ENCODE data around the gene PDLIM5.

The PDLIM5 gene

DNA sequence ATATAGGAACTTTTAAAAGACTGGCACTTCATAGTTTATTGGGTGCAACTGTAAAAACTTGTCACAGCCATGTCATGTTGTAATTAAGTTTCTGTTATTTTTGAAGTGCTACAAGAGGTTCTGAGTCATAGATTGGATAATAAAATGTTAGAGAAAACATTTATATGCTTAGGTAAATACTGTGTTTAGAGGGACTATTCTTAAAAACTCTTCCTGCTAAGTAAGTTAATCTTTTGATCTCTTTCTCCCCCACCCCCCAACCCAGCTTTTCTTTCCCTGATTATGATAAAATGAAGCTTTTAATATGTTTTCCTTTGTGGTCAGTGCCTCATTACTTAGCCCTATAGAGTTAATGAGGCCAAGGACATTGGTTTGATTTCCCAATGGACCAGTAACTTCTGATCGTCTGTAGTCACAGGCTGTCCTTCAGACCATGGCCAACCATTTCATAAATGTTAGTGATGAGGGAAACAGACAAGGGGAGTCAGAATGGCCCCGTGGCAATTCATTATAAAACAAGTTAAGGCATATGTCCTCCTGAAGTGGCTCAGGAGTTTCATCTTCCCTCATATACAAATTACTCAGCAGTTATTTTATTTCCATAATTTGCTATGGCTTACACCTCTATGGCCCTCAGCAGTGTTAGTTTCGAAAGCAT lies 3.9 kb upstream of the PDLIM5 start:
- TF ChIP-seq, protein P1, sequence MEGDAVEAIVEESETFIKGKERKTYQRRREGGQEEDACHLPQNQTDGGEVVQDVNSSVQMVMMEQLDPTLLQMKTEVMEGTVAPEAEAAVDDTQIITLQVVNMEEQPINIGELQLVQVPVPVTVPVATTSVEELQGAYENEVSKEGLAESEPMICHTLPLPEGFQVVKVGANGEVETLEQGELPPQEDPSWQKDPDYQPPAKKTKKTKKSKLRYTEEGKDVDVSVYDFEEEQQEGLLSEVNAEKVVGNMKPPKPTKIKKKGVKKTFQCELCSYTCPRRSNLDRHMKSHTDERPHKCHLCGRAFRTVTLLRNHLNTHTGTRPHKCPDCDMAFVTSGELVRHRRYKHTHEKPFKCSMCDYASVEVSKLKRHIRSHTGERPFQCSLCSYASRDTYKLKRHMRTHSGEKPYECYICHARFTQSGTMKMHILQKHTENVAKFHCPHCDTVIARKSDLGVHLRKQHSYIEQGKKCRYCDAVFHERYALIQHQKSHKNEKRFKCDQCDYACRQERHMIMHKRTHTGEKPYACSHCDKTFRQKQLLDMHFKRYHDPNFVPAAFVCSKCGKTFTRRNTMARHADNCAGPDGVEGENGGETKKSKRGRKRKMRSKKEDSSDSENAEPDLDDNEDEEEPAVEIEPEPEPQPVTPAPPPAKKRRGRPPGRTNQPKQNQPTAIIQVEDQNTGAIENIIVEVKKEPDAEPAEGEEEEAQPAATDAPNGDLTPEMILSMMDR (IDR thresholded peaks at IDR 0.05) = no peak

DNA sequence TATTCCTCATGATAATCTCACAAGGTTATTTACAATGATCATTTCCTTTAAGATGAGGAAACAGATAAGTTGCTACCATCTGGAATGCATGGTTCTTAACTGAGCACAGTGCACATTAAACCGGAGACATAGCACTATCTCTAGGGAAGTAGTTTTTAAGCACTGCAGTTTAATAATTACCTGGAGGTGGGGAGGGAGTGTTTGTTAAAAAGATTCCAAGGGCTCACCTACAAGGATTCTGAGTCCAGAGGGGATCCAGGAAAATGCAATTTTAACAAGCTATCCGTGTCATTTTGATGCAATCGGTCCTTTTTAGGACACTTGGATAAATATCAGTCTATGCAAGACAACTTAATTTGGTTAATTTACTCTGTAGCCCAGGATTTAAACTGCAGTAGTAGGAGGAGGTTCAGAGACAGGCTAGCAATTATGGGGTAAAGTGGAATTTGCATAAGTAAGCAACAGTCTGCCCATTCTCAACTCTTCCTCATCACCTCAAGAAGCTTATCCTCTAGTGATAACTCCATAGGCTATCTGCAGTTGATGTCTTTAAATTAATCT lies 2.8 kb upstream of the PDLIM5 start:
- TF ChIP-seq, protein P1 (IDR thresholded peaks at IDR 0.05) = no peak

DNA sequence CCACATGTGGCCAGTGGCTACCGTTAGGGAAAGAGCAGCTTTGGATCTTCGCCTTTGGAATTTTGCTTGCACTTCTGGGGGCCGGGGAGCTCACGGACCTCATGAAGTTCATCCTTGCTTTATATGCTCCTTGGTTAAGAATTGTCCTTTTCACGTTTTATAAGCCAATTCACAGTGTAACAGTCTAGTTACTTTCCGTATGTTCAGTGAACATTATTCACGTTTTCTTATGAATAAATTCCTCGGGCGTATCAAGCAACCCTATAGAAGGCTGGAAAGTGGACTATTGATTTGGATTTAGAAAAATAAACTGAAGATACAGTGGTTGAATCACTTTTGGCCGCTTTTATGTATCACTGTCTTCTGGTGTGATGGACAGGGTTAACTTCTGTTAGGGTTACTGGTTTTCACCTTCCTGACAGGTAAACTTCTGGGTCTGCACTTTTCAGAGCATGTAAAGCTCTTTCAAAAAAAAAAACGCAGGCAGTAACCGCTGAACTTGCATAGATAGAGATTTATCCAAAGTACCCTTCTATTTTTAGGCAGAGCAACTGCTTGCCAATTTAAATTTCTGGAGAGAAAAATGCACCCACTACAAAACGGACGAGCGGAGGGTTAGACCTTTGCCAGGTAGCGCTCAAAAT lies 569 bp upstream of the PDLIM5 start:
- TF ChIP-seq, protein P1 (IDR thresholded peaks at IDR 0.05) = no peak

DNA sequence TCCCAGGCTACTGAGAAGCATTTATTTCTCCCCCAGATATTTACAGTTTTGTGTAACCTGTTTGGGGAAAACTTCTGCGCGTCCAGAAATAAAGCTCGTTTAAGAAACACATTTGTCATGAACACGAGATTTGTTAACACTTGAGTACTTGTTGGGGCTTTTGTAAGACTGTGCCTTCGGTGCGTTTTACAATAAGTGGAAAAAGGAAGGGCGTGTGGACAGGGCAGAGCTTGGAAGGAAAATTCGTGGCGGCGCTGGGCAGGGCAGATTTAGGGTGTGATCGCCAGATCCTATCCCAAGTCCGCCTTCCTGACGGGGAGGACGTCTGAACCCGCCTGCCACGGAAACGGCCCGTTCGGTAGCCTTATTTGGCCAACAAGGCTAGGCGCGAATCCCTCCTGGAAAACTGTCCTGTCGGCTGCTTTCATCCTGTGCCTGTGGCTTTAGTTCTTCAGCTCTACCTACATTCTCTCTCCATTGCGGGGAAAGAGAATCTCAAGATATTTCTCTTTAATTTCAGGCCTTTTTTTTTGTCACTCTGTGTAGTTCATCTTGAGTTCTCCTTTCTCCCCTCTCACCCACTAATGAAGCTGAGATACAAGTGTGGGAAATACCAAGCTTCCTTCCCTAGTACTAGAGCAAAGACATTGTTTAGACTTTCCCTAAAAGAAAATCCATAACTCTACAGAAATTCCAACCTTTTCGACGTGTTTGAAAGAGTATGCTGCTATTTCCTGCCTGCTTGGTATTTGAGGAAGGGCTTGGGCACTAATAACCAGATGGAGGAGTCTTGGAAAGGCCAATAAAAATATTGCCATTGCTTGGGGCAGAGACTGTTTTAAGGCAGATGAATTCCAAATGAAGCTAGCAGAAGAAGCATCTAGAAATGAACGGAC lies 982 bp downstream of the PDLIM5 start:
- TF ChIP-seq, protein P1 (IDR thresholded peaks at IDR 0.05) = no peak

DNA sequence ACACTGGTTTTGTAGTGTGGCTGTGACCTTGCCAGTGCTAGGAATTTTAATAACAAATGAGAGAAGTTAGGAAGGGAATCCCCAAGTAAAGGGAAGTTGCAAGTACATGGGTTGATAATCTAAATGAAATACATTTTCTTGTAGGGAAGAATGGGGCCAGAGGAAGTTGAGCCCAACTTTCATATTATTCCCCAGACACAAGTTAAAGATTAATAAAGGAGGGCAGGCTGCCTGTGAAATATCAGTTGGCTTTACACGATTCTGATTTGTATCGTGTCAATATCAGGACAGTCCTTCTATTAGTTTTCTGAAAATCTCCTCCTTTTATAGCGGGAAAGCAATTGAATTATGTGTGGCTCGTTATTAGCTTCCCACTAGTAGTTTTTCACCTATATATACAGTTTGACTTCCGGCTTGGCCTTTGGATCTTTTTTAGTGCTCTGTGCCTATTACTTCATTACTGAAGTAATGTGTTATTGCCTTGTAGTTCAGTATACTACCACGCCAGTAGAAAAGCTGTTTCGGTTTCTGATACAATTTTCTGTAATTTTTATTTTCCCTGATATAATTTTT lies 1.7 kb downstream of the PDLIM5 start:
- TF ChIP-seq, protein P1 (IDR thresholded peaks at IDR 0.05) = no peak

DNA sequence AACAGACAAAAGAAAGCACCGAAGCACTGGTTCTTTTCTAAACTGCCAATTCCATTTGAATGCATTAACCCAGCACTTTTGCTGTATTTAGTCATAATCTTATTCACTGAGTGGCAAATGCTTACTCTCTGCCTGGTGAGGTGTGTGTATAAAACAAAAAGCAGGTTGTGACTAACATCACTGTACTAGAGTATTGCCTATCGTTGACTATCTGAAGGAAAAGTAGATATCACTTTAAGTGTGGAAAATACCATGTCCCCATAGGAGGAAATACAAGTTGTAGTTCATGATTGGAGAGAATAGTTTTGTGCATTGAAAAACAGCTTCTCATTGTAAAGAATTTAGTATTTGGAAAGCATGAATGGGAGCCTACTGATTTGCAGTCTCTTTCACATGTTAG lies 2.7 kb downstream of the PDLIM5 start:
- TF ChIP-seq, protein P1 (IDR thresholded peaks at IDR 0.05) = no peak

DNA sequence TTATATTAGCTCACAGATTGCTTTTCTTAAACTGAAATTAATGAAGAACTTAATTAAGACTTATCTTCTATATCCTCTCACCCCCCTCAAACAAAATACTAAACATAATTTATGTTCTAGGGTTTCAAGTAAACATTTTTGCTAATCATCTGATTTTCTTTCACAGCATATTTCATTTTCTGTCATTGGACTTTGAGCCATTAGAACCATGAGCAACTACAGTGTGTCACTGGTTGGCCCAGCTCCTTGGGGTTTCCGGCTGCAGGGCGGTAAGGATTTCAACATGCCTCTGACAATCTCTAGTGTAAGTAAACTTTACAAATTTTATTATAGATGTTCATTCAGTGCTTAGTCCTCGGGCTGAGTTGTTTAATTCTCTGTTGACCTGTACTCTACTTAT lies 3.3 kb downstream of the PDLIM5 start:
- TF ChIP-seq, protein P1 (IDR thresholded peaks at IDR 0.05) = no peak
